KOPT-K1 (cell line): ENCODE measurements around the gene TBXA2R.

Experiments used
- H3K27ac ChIP-seq: fragments of 200-600 bp; sonication (generic); 2 replicates; pipeline ENCODE4 v1.5.1; 2016; ENCODE audit warnings: antibody characterized with exemption, mild to moderate bottlenecking, low read depth, low read length; ENCODE audit not compliant: poor library complexity, severe bottlenecking
- H3K36me3 ChIP-seq: fragments of 200-600 bp; sonication (generic); 2 replicates; pipeline ENCODE4 v1.5.1; 2017; ENCODE audit warnings: antibody characterized with exemption, mild to moderate bottlenecking, low read length, moderate library complexity; ENCODE audit not compliant: insufficient read depth
- H3K9me3 ChIP-seq: fragments of 200-600 bp; sonication (generic); 2 replicates; pipeline ENCODE4 v1.5.1; 2017; ENCODE audit warnings: antibody characterized with exemption, low read length, mild to moderate bottlenecking; ENCODE audit not compliant: insufficient read depth, poor library complexity, severe bottlenecking

TBXA2R gene

GRCh38 chr19:3607303-3608078 lies 816 bp upstream of the TBXA2R start:
- H3K36me3 ChIP-seq: peaks cover 27% of the 10 kb centered on the region; the same call in 1 of the 2 replicates
- no peak overlapping the region for H3K27ac ChIP-seq
- H3K9me3 ChIP-seq: no peaks in the 10 kb centered on the region

- Histone ChIP-seq H3K27ac (no peak overlapping the region), H3K36me3 (peaks cover 15% of the 10 kb centered on the region; the same call in 1 of the 2 replicates), H3K9me3 (no peaks in the 10 kb centered on the region)
These were observed 443 bp downstream of the TBXA2R start for GRCh38 chr19:3606174-3606689.

- no peaks in the 10 kb centered on the region for H3K9me3 ChIP-seq
- peaks cover 10% of the 10 kb centered on the region; the same call in 1 of the 2 replicates for H3K36me3 ChIP-seq
- no peak overlapping the region for H3K27ac ChIP-seq
These were observed 905 bp downstream of the TBXA2R start for GRCh38 chr19:3605770-3606169.

DNA sequence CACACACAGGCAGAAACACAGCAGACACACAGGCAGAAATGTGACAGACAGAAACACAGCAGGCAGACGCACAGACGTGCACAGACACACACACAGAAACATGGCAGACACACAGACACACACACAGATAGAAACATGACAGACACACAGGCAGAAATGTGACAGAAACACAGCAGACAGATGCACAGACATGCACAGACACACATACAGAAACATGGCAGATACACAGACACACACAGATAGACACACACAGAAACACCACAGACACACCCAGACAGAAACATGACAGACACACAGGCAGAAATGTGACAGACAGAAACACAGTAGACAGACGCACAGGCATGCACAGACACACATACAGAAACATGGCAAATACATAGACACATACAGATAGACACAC lies 1.3 kb downstream of the TBXA2R start:
- peaks cover 6% of the 10 kb centered on the region; the same call in 1 of the 2 replicates for H3K36me3 ChIP-seq
- H3K27ac ChIP-seq: no peak overlapping the region
- H3K9me3 ChIP-seq: no peaks in the 10 kb centered on the region

DNA sequence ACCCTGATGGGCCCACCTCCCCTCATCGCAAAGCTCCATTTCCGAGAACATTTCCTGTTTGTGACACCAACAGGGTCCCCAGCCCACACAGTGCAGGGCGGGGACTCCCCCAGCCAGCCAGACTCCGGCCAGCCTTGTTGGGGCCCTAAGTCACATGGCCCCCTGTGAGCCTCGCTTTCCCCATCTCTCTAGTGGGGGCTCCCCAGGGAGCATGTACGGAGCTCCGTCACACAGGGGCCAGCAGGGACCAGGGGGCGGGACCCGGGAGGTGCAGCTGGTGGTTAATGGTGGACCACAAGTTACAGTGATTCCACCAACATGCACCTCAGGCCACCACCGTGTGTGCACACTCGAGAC lies 1.7 kb downstream of the TBXA2R start:
- peaks cover 2% of the 10 kb centered on the region; the same call in 1 of the 2 replicates for H3K36me3 ChIP-seq
- no peak overlapping the region for H3K27ac ChIP-seq
- no peaks in the 10 kb centered on the region for H3K9me3 ChIP-seq

- Histone ChIP-seq H3K36me3 (no peaks in the 10 kb centered on the region), H3K27ac (no peak overlapping the region), H3K9me3 (no peaks in the 10 kb centered on the region)
These were observed 2.3 kb downstream of the TBXA2R start for GRCh38 chr19:3604227-3604986.

GRCh38 chr19:3603121-3603811 lies 3.4 kb downstream of the TBXA2R start:
- H3K9me3 ChIP-seq: no peaks in the 10 kb centered on the region
- no peaks in the 10 kb centered on the region for H3K36me3 ChIP-seq
- no peak overlapping the region for H3K27ac ChIP-seq

GRCh38 chr19:3601021-3601420 lies 5.7 kb downstream of the TBXA2R start:
- Histone ChIP-seq H3K36me3 (no peaks in the 10 kb centered on the region), H3K27ac (no peak overlapping the region), H3K9me3 (no peaks in the 10 kb centered on the region)

GRCh38 chr19:3599776-3600187 lies 6.9 kb downstream of the TBXA2R start:
- no peaks in the 10 kb centered on the region for H3K36me3 ChIP-seq
- H3K27ac ChIP-seq: no peak overlapping the region
- H3K9me3 ChIP-seq: no peaks in the 10 kb centered on the region

GRCh38 chr19:3595521-3596061 lies 11.1 kb downstream of the TBXA2R start:
- Histone ChIP-seq H3K27ac (no peak overlapping the region), H3K36me3 (no peaks in the 10 kb centered on the region), H3K9me3 (peaks cover 14% of the 10 kb centered on the region)

DNA sequence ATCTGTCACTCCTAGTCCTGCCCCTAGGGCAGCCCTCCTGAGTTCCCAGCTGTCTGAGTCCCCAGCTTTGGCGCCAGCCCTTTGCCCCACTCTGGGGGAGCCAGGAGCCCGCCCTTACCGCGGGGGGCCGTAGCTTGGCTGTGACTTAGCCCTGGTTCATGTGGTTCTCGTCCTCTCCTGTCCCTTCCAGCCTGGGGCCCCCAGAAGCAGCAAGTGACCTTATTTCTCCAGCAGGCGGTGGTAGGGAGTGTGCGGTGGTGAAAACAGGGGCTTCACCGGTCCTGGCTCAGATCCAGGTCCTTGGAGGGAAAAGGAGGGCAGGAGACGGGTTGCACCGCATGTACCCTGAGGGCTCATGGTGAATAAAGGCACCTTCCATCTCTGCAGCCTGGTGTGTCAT lies 13.5 kb downstream of the TBXA2R start:
- Histone ChIP-seq H3K36me3 (no peaks in the 10 kb centered on the region), H3K27ac (no peak overlapping the region), H3K9me3 (peaks cover 20% of the 10 kb centered on the region)

DNA sequence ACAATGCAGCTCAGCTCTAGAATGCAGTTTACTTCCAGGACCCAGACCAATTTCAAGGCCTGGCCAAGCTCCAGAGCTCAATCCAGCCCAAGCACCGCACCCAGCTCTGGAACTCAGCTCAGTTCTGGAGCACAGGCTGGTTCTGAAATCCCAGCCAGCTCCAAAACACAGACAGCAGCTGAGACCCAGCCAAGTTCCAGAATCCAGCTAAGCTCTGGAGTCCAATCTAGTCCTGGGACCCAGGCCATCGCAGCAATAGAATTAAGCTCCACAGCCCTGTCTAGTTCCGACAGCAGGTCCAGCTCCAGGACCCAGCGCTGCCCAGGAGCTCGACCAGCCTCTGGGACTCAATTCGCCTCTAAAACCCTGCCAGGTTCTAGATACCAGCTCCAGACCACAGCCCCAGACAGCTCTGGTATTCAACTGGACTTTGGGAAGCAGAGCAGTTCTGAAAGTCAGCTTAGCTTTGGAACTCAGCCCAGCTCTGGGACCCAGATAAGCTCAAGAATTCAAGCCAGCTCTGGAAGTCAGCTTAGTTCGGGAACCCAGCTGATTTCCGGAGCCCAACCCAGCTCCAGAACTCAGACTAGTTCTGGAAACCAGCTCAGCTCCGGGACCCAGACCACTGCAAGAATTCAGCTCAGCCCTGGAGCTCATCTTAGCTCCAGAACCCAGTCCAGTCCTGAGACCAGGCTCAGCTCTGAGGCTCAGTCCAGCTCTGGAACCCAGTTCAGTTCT lies 14.6 kb downstream of the TBXA2R start:
- peaks cover 20% of the 10 kb centered on the region for H3K9me3 ChIP-seq
- H3K27ac ChIP-seq: no peak overlapping the region
- H3K36me3 ChIP-seq: no peaks in the 10 kb centered on the region

DNA sequence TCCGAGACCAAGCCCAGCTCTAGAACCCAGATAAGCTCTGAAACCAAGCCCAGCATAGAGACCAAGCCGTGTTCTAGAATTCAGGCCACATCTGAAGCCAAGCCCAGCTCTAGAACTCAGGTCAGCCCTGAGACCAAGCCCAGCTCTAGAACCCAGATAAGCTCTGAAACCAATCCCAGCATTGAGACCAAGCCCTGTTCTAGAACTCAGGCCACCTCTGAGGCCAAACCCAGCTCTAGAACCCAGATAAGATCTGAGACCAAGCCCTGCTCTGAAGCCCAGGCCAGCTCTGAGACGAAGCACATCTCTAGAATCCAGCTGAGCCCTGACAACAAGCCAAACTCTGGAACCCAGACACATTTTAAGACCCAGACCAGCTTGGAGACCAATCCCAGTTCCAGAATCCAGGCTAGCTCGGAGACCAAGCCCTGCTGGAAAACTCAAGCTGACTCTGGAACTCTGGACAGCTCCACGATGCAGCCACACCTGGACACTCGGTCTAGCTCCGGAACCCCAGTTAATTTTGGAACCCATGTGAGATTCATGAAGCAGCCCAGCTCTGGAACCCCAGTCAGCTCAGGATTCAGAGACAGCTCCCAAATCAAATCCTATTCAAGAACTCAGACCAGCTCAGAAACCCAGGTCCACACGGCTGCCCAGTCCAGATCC lies 15.6 kb downstream of the TBXA2R start:
- no peaks in the 10 kb centered on the region for H3K36me3 ChIP-seq

DNA sequence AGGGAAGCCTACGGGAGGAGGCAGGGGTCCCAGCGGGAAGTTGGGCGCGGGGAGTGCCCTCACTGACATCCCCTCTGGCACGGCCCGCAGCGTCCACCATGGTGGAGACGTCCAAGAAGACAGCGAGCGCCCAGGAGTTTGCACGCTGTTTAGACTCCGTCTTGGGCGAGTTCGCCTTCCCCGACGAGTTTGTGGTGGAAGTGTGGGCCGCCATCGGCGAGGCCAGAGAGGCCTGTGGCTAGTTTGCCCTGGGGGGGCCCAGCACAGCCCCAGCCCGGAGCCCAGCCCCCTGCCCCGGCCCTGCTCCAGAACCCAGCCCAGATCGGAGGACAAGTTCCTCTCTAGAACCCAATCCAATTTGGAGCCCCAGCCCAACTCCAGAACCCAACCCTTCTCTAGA lies 16.7 kb downstream of the TBXA2R start:
- H3K27ac ChIP-seq: no peak overlapping the region
- H3K9me3 ChIP-seq: peaks cover 20% of the 10 kb centered on the region
- no peaks in the 10 kb centered on the region for H3K36me3 ChIP-seq

More for the DNA sequence above, 15.6 kb downstream of the TBXA2R start:
- H3K27ac ChIP-seq: no peak overlapping the region
- H3K9me3 ChIP-seq: peaks cover 20% of the 10 kb centered on the region
